Measurements from ENCODE around the gene DBF4.

Gene DBF4

GRCh38 chr7:87878208-87878735 lies 2.0 kb downstream of the DBF4 start:
- no peaks in the 10 kb centered on the region; the same call in none of the 2 replicates for H3K36me3 ChIP-seq (ENCODE audit: control insufficient read depth, insufficient read depth, low read length)
- peak overlapping the region; percentile 79 for H3K4me3 ChIP-seq (replicated peaks; ENCODE audit: low read depth, low read length)
- no peak for DNase-seq (ENCODE audit: extremely low read depth, insufficient read length)
- H3K27me3 ChIP-seq (replicated peaks; ENCODE audit: control insufficient read depth, insufficient read depth, low read length), result no peaks in the 10 kb centered on the region
- no peak for TF ChIP-seq CTCF (IDR thresholded peaks at IDR 0.05; ENCODE audit: insufficient read depth, low read length, poor library complexity, severe bottlenecking)

- no peaks in the 10 kb centered on the region for H3K27me3 ChIP-seq (replicated peaks; ENCODE audit: control insufficient read depth, insufficient read depth, low read length)
- peaks cover 1% of the 10 kb centered on the region for H3K36me3 ChIP-seq (ENCODE audit: control insufficient read depth, insufficient read depth, low read length)
- no peak for TF ChIP-seq CTCF (IDR thresholded peaks at IDR 0.05; ENCODE audit: insufficient read depth, low read length, poor library complexity, severe bottlenecking)
- DNase-seq (ENCODE audit: extremely low read depth, insufficient read length), result no peak
- no peak overlapping the region for H3K4me3 ChIP-seq (replicated peaks; ENCODE audit: low read depth, low read length)
Observed at GRCh38 chr7:87882151-87882937, 6.1 kb downstream of the DBF4 start.

GRCh38 chr7:87885018-87885417 lies 8.7 kb downstream of the DBF4 start:
- DNase-seq (ENCODE audit: extremely low read depth, insufficient read length), result no peak
- peaks cover 5% of the 10 kb centered on the region for H3K36me3 ChIP-seq (ENCODE audit: control insufficient read depth, insufficient read depth, low read length)
- no peaks in the 10 kb centered on the region for H3K27me3 ChIP-seq (replicated peaks; ENCODE audit: control insufficient read depth, insufficient read depth, low read length)
- TF ChIP-seq CTCF (IDR thresholded peaks at IDR 0.05; ENCODE audit: insufficient read depth, low read length, poor library complexity, severe bottlenecking), result no peak
- no peak overlapping the region for H3K4me3 ChIP-seq (replicated peaks; ENCODE audit: low read depth, low read length)

- peak; percentile 19 for TF ChIP-seq CTCF (IDR thresholded peaks at IDR 0.05; ENCODE audit: insufficient read depth, low read length, poor library complexity, severe bottlenecking)
- Histone ChIP-seq H3K36me3 (ENCODE audit: control insufficient read depth, insufficient read depth, low read length) (peaks cover 5% of the 10 kb centered on the region), H3K27me3 (replicated peaks; ENCODE audit: control insufficient read depth, insufficient read depth, low read length) (no peaks in the 10 kb centered on the region), H3K4me3 (replicated peaks; ENCODE audit: low read depth, low read length) (no peak overlapping the region)
- DNase-seq (ENCODE audit: extremely low read depth, insufficient read length), result no peak
Observed at GRCh38 chr7:87886875-87887274, 10.6 kb downstream of the DBF4 start.

- no peak for DNase-seq (ENCODE audit: extremely low read depth, insufficient read length)
- H3K36me3 ChIP-seq (ENCODE audit: control insufficient read depth, insufficient read depth, low read length), result peaks cover 3% of the 10 kb centered on the region; the same call in 1 of the 2 replicates
- no peak overlapping the region for H3K4me3 ChIP-seq (replicated peaks; ENCODE audit: low read depth, low read length)
- no peak for TF ChIP-seq CTCF (IDR thresholded peaks at IDR 0.05; ENCODE audit: insufficient read depth, low read length, poor library complexity, severe bottlenecking)
- no peaks in the 10 kb centered on the region for H3K27me3 ChIP-seq (replicated peaks; ENCODE audit: control insufficient read depth, insufficient read depth, low read length)
Observed at GRCh38 chr7:87895363-87895762, 19.1 kb downstream of the DBF4 start.
